GM19099 (cell line): Measurements from ENCODE around the gene ADGRG3.

Experiments
- POLR2A ChIP-seq: IDR thresholded peaks from 3 replicates; pipeline ENCODE4 v1.6.1; 2011; ENCODE audit warnings: low read depth; ENCODE audit not compliant: insufficient read length; ENCODE audit errors: extremely low read depth

The ADGRG3 gene

GRCh38 chr16:57651344-57652333, 16.5 kb upstream of the ADGRG3 start:
- no peak for TF ChIP-seq POLR2A

- TF ChIP-seq POLR2A: no peak
Measured at GRCh38 chr16:57652695-57653471, 15.2 kb upstream of the ADGRG3 start.

- no peak for TF ChIP-seq POLR2A
Measured at GRCh38 chr16:57653936-57654335, 14.2 kb upstream of the ADGRG3 start.

GRCh38 chr16:57656342-57656955, 11.7 kb upstream of the ADGRG3 start:
- no peak for TF ChIP-seq POLR2A

GRCh38 chr16:57657228-57657627, 10.9 kb upstream of the ADGRG3 start:
- TF ChIP-seq POLR2A: no peak

GRCh38 chr16:57658130-57658877, 9.8 kb upstream of the ADGRG3 start:
- TF ChIP-seq POLR2A: no peak

- no peak for TF ChIP-seq POLR2A
Measured at GRCh38 chr16:57658878-57659674, 9.0 kb upstream of the ADGRG3 start.

GRCh38 chr16:57660715-57661463, 7.2 kb upstream of the ADGRG3 start:
- no peak for TF ChIP-seq POLR2A

GRCh38 chr16:57661510-57661909, 6.6 kb upstream of the ADGRG3 start:
- no peak for TF ChIP-seq POLR2A

GRCh38 chr16:57661936-57662906, 5.9 kb upstream of the ADGRG3 start:
- TF ChIP-seq POLR2A: no peak

GRCh38 chr16:57663436-57663835, 4.7 kb upstream of the ADGRG3 start:
- TF ChIP-seq POLR2A: no peak
